ENCODE results near the gene UNC50.

The UNC50 gene

GRCh38 chr2:98664323-98664722, 55.9 kb downstream of the UNC50 start:
- DNase-seq (ENCODE audit: low spot score), result no peak

GRCh38 chr2:98665677-98666076, 57.3 kb downstream of the UNC50 start:
- no peak for DNase-seq (ENCODE audit: low spot score)
